K562 (cell line): ENCODE results near the gene USP9Y. TPM values are rescaled to one million over a fixed set of nuclear protein-coding genes. Genes with fewer than 3 reads are reported as not detected.

Experiments
- ATAC-seq: fragments of 200-7000 bp; cut with Tn5 transposase; 3 replicates; pipeline ENCODE4 v1.9.1; 2020; ENCODE audit warnings: moderate library complexity
- BruUV-seq: library from RNA; stranded (reverse); fragments of 400-500 nt; replicated peaks from 2 replicates; lab custom pipeline; 2021; lab: Mats Ljungman, UMichigan
- CTCF ChIA-PET: fragments of 300-600 bp; formaldehyde crosslinking; extraction: SDS; loops from one replicate; lab custom pipeline; 2021; ENCODE audit warnings: low intra/inter-chr PET ratio; lab: Yijun Ruan, JAX
- POLR2A ChIA-PET: fragments of 300-600, 350-650 bp; sonication (Branson Sonifier 250); formaldehyde crosslinking; extraction: SDS; loops from one replicate; lab custom pipeline; 2021; ENCODE audit warnings: antibody characterized with exemption, inconsistent platforms; lab: Yijun Ruan, JAX
- DNase-seq, 4 experiments: peaks; one replicate each; pipeline versions ENCODE4 v3.0.0 to v3.0.0-alpha.2; 2011 to 2018; ENCODE audit warnings: low spot score in 3 of 4, mixed read lengths in 3 of 4; ENCODE audit errors: extremely low read depth in 1 of 4
- FAIRE-seq: peaks from 2 replicates; lab custom pipeline; 2011; peaks lifted over from hg19 to GRCh38; lab: Jason Lieb, UNC
- H2AFZ ChIP-seq: 2 replicates; pipeline ENCODE4 v1.6.0; 2011; ENCODE audit warnings: low read depth, low read length, control low read depth, inconsistent platforms
- H3K27ac ChIP-seq: fragments of 200-600 bp; 3 replicates; pipeline ENCODE4 v1.8.0; 2011; ENCODE audit warnings: low read depth, mild to moderate bottlenecking, control low read depth, inconsistent platforms, low read length, moderate library complexity, mixed read lengths; ENCODE audit errors: extremely low read depth
- H3K27me3 ChIP-seq, 2 experiments: fragments of 300-600 bp in 1 of 2; 2 replicates in 1 of 2; 3 replicates in 1 of 2; pipeline versions ENCODE4 v1.6.0 to v1.8.0; 2011; ENCODE audit warnings: inconsistent platforms in 2 of 2, low read length in 2 of 2, mild to moderate bottlenecking in 1 of 2, mixed read lengths in 1 of 2, moderate library complexity in 1 of 2; ENCODE audit not compliant: control insufficient read depth in 2 of 2, insufficient read depth in 2 of 2
- H3K36me3 ChIP-seq: fragments of 300-600 bp; 3 replicates; pipeline ENCODE4 v1.8.0; 2011; ENCODE audit warnings: mild to moderate bottlenecking, low read length, inconsistent platforms; ENCODE audit not compliant: control insufficient read depth, insufficient read depth
- H3K4me1 ChIP-seq, 2 experiments: fragments of 200-600 bp in 1 of 2; replicated peaks in 1 of 2; 2 replicates in 1 of 2; 3 replicates in 1 of 2; pipeline versions ENCODE4 v1.5.1 to v1.8.0; 2011; ENCODE audit warnings: inconsistent platforms in 2 of 2, low read length in 2 of 2, mild to moderate bottlenecking in 1 of 2, mixed read lengths in 1 of 2, moderate library complexity in 1 of 2; ENCODE audit not compliant: control insufficient read depth in 2 of 2, insufficient read depth in 2 of 2
- H3K4me2 ChIP-seq: 2 replicates; pipeline ENCODE4 v1.6.1; 2011; ENCODE audit warnings: low read length, control low read depth, inconsistent platforms, mixed read lengths; ENCODE audit not compliant: insufficient read depth
- H3K4me3 ChIP-seq: fragments of 200-600 bp; sonication (generic), shearing (Covaris generic); 2 replicates; pipeline ENCODE4 v1.5.1; 2016; ENCODE audit warnings: control low read depth, inconsistent platforms
- H3K79me2 ChIP-seq: fragments of 200-600 bp; 3 replicates; pipeline ENCODE4 v1.8.0; 2011; ENCODE audit warnings: low read length, inconsistent platforms; ENCODE audit not compliant: control insufficient read depth, insufficient read depth
- H3K9ac ChIP-seq, 2 experiments: 2 replicates each; pipeline versions ENCODE4 v1.6.0 to v1.6.1; 2011; ENCODE audit warnings: low read depth in 2 of 2, low read length in 2 of 2, control low read depth in 1 of 2, inconsistent platforms in 1 of 2, mild to moderate bottlenecking in 1 of 2, mixed read lengths in 1 of 2; ENCODE audit not compliant: insufficient read depth in 1 of 2
- H3K9me1 ChIP-seq: one replicate; pipeline ENCODE4 v1.6.0; 2011; ENCODE audit warnings: inconsistent platforms, mild to moderate bottlenecking, low read length, moderate library complexity; ENCODE audit not compliant: control insufficient read depth, insufficient read depth
- H3K9me3 ChIP-seq: replicated peaks from 2 replicates; pipeline ENCODE4 v1.5.1; 2011; ENCODE audit warnings: low read depth, low read length, inconsistent platforms; ENCODE audit not compliant: control insufficient read depth, insufficient read depth
- H4K20me1 ChIP-seq: replicated peaks from 2 replicates; pipeline ENCODE4 v1.6.1; 2011; ENCODE audit warnings: low read length, inconsistent platforms, mixed read lengths; ENCODE audit not compliant: control insufficient read depth, insufficient read depth
- BCL6 ChIP-seq: fragments of 250-450 bp; sonication (Bioruptor Pico); IDR thresholded peaks from 2 replicates; pipeline ENCODE4 v1.4.0; 2020
- CHCHD3 ChIP-seq: fragments of 250-450 bp; sonication (Bioruptor Pico); IDR thresholded peaks from 2 replicates; pipeline ENCODE4 v2.1.2; 2022; ENCODE audit warnings: mild to moderate bottlenecking
- ELF2 ChIP-seq: fragments of 250-450 bp; sonication (Bioruptor Pico); IDR thresholded peaks from 2 replicates; pipeline ENCODE4 v1.5.0; 2021; ENCODE audit warnings: mild to moderate bottlenecking
- FIP1L1 ChIP-seq: fragments of 200-400 bp; formaldehyde crosslinking; IDR thresholded peaks from 2 replicates; pipeline ENCODE4 v1.6.1; 2018; ENCODE audit warnings: mild to moderate bottlenecking, low read depth, low read length; ENCODE audit not compliant: poor library complexity, severe bottlenecking
- MCM5 ChIP-seq: fragments of 450-650 bp; IDR thresholded peaks from 2 replicates; pipeline ENCODE4 v1.6.1; 2016; ENCODE audit warnings: low read depth
- MEIS2 ChIP-seq: fragments of 450-650 bp; IDR thresholded peaks from 2 replicates; pipeline ENCODE4 v1.6.1; 2014; ENCODE audit warnings: mild to moderate bottlenecking; ENCODE audit not compliant: partially characterized antibody
- MLLT1 ChIP-seq, 2 experiments: fragments of 450-650 bp; IDR thresholded peaks; 2 replicates each; pipeline ENCODE4 v1.6.1; 2016
- RBM15 ChIP-seq: fragments of 200-400 bp; formaldehyde crosslinking; IDR thresholded peaks from 2 replicates; pipeline ENCODE4 v1.6.1; 2018; ENCODE audit warnings: mild to moderate bottlenecking, low read length, moderate library complexity; ENCODE audit not compliant: insufficient read depth
- RNF219 ChIP-seq: fragments of 250-450 bp; sonication (Bioruptor Pico); IDR thresholded peaks from 2 replicates; pipeline ENCODE4 v1.5.0; 2022; ENCODE audit warnings: mild to moderate bottlenecking
- SP1 ChIP-seq: sonication (generic); formaldehyde crosslinking; IDR thresholded peaks from 2 replicates; pipeline ENCODE4 v1.8.1; 2022; ENCODE audit warnings: mild to moderate bottlenecking, missing genetic modification reagents
- STAG1 ChIP-seq: sonication (generic); formaldehyde crosslinking; IDR thresholded peaks from 2 replicates; pipeline ENCODE4 v1.5.0; 2020; ENCODE audit warnings: missing genetic modification reagents, borderline replicate concordance
- STAT5B ChIP-seq: fragments of 250-450 bp; sonication (Bioruptor Pico); IDR thresholded peaks from 2 replicates; pipeline ENCODE4 v1.8.0; 2021; ENCODE audit warnings: mild to moderate bottlenecking, inconsistent platforms
- THRB ChIP-seq: fragments of 450-650 bp; formaldehyde crosslinking; conservative IDR thresholded peaks from 2 replicates; pipeline ENCODE4 v1.4.0; 2022; ENCODE audit warnings: mild to moderate bottlenecking, missing genetic modification characterization
- ZNF408 ChIP-seq: fragments of 250-450 bp; sonication (Bioruptor Pico); IDR thresholded peaks from 2 replicates; pipeline ENCODE4 v1.4.0; 2020; ENCODE audit warnings: low read depth, mild to moderate bottlenecking, moderate library complexity
- WGBS: fragments of 100-300 bp; shearing (Covaris generic); methylation state at CpG from one replicate; pipeline ENCODE4 v1.1.6; 2016; ENCODE audit warnings: low coverage, mixed read lengths; ENCODE audit not compliant: insufficient coverage; ENCODE audit errors: missing lambda C conversion rate; 5-methylcytosine and 5-hydroxymethylcytosine counted together
- in situ Hi-C: fragments of 300-500 bp; cut with MboI; formaldehyde crosslinking; loops from 4 replicates; pipeline ENCODE4 v1.15.0; 2018; ENCODE audit warnings: inconsistent platforms, mixed read lengths
- intact Hi-C: fragments of 100-400 bp; cut with micrococcal nuclease; formaldehyde crosslinking; loops from 2 replicates; pipeline ENCODE4 v1.14.2; 2022
- polyA plus RNA-seq, 8 experiments: library from polyadenylated mRNA; depleted of rRNA in 4 of 8; stranded (reverse) in 5 of 8; unstranded in 3 of 8; fragments of >200 nt; fragmentation: Nextera tagmentation in 2 of 8; fragmentation: Illumina TruSeq in 1 of 8; extraction: Ambion mirVana in 2 of 8; extraction: Trizol in 1 of 8; gene quantifications; 2 replicates each; pipeline versions ENCODE4 v1.2.1 to v1.2.3, GENCODE V29; 2011 to 2014; ENCODE audit warnings: inconsistent platforms in 1 of 8, missing spikeins in 1 of 8
- total RNA-seq, 7 experiments: library from RNA; depleted of rRNA in 6 of 7; stranded (reverse); fragments of >200 nt in 6 of 7; fragmentation: Illumina TruSeq in 2 of 7; extraction: Trizol in 2 of 7; gene quantifications; 2 replicates each; pipeline versions ENCODE4 v1.2.1 to v1.2.3, GENCODE V29; 2011 to 2021; ENCODE audit warnings: low replicate concordance in 1 of 7

Gene USP9Y
- total and polyA plus RNA-seq, 9 of the 15 experiments (the other 6 are each of a cell fraction or from before 2014, with no cell fraction given): 0.13 TPM; not detected in 8

- WGBS: no CpG with 5 or more reads among the region's 2 CpGs
- BruUV-seq: no TSS peak
- Histone ChIP-seq H3K27ac (no peak overlapping the region), H3K4me2 (no peak overlapping the region), H3K4me3 (no peak overlapping the region), H3K36me3 (no peaks in the 10 kb centered on the region), H3K9me1 (no peaks in the 10 kb centered on the region), H2AFZ (no peak overlapping the region), H3K9ac (no peak overlapping the region), H3K79me2 (no peaks in the 10 kb centered on the region), H3K9me3 (no peaks in the 10 kb centered on the region), H3K4me1 (no peaks in the 10 kb centered on the region), H4K20me1 (no peaks in the 10 kb centered on the region)
- ATAC-seq (no peak), FAIRE-seq (no peak), DNase-seq (no peak)
- intact Hi-C loops: no loop called here
- POLR2A ChIA-PET: no interaction called here
- CTCF ChIA-PET: no interaction called here
- TF ChIP-seq RNF219 (CRISPR knock-in tag) (no peak), STAG1 (CRISPR knock-in tag) (no peak), ZNF408 (no peak), MCM5 (no peak), THRB (no peak), FIP1L1 (no peak), SP1 (CRISPR knock-in tag) (no peak), BCL6 (no peak), MLLT1 (IDR thresholded peaks at IDR 0.05) (no peak), CHCHD3 (CRISPR knock-in tag) (no peak), RBM15 (no peak), ELF2 (no peak), MEIS2 (no peak), STAT5B (no peak)
- TF ChIP-seq, all 486 proteins: peak for 0
- H3K27me3 ChIP-seq: no peaks in the 10 kb centered on the region
- in situ Hi-C loops: no loop called here
Observed at GRCh38 chrY:12700087-12700486, 944 bp upstream of the USP9Y start.
